KMS-11 (cell line): ENCODE measurements around the gene OR5AN1.

ENCODE experiments used
- H2AFZ ChIP-seq: fragments of 200-600 bp; sonication (generic); 2 replicates; pipeline ENCODE4 v1.6.1; 2016; ENCODE audit warnings: antibody characterized with exemption, mixed run types, low read depth
- H3K27ac ChIP-seq: fragments of 200-600 bp; sonication (generic); 2 replicates; pipeline ENCODE4 v1.6.1; 2016; ENCODE audit warnings: mild to moderate bottlenecking, mixed run types
- H3K27me3 ChIP-seq: fragments of 200-600 bp; sonication (generic); 2 replicates; pipeline ENCODE4 v1.6.1; 2017; ENCODE audit warnings: mild to moderate bottlenecking, low read depth, mixed run types, moderate library complexity; ENCODE audit not compliant: insufficient read depth
- H3K36me3 ChIP-seq: fragments of 200-600 bp; sonication (generic); 2 replicates; pipeline ENCODE4 v1.6.1; 2017; ENCODE audit warnings: mild to moderate bottlenecking, mixed run types; ENCODE audit not compliant: insufficient read depth
- H3K4me1 ChIP-seq: fragments of 200-600 bp; sonication (generic); 2 replicates; pipeline ENCODE4 v1.6.1; 2016; ENCODE audit warnings: mild to moderate bottlenecking, low read depth, mixed run types; ENCODE audit not compliant: poor library complexity, severe bottlenecking
- H3K4me2 ChIP-seq: fragments of 200-600 bp; sonication (generic); 2 replicates; pipeline ENCODE4 v1.7.0; 2016; ENCODE audit warnings: mild to moderate bottlenecking, mixed run types
- H3K4me3 ChIP-seq: fragments of 200-600 bp; sonication (generic); IDR thresholded peaks from 2 replicates; pipeline ENCODE4 v1.6.1; 2017; ENCODE audit warnings: low read depth, low read length, mixed read lengths; ENCODE audit not compliant: insufficient read depth
- H3K79me2 ChIP-seq: fragments of 200-600 bp; sonication (generic); 2 replicates; pipeline ENCODE4 v1.6.1; 2016; ENCODE audit warnings: low read depth, mixed run types; ENCODE audit not compliant: insufficient read depth
- H3K9ac ChIP-seq: fragments of 200-600 bp; sonication (generic); 2 replicates; pipeline ENCODE4 v1.6.1; 2016; ENCODE audit warnings: mild to moderate bottlenecking, mixed run types
- H4K20me1 ChIP-seq: fragments of 200-600 bp; sonication (generic); 2 replicates; pipeline ENCODE4 v1.6.1; 2016; ENCODE audit warnings: mild to moderate bottlenecking, mixed run types; ENCODE audit not compliant: insufficient read depth
- TF ChIP-seq, protein P1 (sequence below): fragments of 200-600 bp; sonication (generic); conservative IDR thresholded peaks from 2 replicates; pipeline ENCODE4 v1.6.1; 2017; ENCODE audit warnings: low read depth, mild to moderate bottlenecking, antibody characterized with exemption, low read length, moderate library complexity, mixed read lengths

OR5AN1 gene

DNA sequence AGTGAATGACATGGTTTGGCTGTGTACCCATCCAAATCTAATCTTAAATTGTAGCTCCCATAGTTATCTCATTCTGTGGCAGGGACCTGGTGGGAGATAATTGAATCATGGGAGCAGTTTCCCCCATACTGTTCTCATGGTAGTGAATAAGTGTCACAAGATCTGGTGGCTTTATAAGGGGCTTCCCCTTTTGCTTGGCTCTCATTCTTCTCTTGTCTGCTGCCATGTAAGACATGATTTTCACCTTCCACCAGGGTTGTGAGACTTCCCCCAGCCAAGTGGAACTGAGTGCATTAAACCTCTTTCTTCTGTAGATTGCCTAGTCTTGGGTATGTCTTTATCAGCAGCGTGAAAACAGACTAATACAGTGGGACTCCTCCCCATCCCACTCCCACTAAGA, 56.4 kb downstream of the OR5AN1 start:
- Histone ChIP-seq H3K79me2 (no peaks in the 10 kb centered on the region), H4K20me1 (no peaks in the 10 kb centered on the region), H3K4me1 (no peaks in the 10 kb centered on the region), H3K9ac (no peak overlapping the region), H3K27ac (no peak overlapping the region), H3K27me3 (no peaks in the 10 kb centered on the region), H3K4me2 (no peak overlapping the region), H3K4me3 (no peak overlapping the region), H2AFZ (no peak overlapping the region), H3K36me3 (no peaks in the 10 kb centered on the region)
- TF ChIP-seq, protein P1, sequence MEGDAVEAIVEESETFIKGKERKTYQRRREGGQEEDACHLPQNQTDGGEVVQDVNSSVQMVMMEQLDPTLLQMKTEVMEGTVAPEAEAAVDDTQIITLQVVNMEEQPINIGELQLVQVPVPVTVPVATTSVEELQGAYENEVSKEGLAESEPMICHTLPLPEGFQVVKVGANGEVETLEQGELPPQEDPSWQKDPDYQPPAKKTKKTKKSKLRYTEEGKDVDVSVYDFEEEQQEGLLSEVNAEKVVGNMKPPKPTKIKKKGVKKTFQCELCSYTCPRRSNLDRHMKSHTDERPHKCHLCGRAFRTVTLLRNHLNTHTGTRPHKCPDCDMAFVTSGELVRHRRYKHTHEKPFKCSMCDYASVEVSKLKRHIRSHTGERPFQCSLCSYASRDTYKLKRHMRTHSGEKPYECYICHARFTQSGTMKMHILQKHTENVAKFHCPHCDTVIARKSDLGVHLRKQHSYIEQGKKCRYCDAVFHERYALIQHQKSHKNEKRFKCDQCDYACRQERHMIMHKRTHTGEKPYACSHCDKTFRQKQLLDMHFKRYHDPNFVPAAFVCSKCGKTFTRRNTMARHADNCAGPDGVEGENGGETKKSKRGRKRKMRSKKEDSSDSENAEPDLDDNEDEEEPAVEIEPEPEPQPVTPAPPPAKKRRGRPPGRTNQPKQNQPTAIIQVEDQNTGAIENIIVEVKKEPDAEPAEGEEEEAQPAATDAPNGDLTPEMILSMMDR = no peak

DNA sequence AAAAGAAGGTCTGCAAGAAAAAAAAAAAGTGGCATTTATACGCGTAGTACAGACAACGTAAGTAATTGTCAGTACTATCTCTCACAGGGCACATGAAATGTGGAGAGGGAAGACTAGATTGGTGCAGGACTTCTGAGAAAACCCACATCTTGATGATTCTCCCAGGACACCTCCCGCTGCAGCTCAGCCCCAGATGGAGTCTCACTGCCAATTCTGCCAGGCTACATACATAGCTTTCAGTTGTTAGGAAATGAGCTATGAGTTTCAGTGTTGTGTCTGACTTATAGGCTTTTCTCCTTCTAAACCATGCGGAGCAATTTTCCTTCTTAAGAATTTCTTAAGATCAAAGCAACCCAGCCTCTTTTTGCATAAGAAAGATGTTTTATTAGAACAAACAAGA, 57.9 kb downstream of the OR5AN1 start:
- Histone ChIP-seq H3K36me3 (no peaks in the 10 kb centered on the region), H3K9ac (no peak overlapping the region), H2AFZ (no peak overlapping the region), H3K4me2 (no peak overlapping the region), H3K79me2 (no peaks in the 10 kb centered on the region), H3K4me1 (no peaks in the 10 kb centered on the region), H3K4me3 (no peak overlapping the region), H4K20me1 (no peaks in the 10 kb centered on the region), H3K27me3 (no peaks in the 10 kb centered on the region), H3K27ac (no peak overlapping the region)
- TF ChIP-seq, protein P1 = no peak

DNA sequence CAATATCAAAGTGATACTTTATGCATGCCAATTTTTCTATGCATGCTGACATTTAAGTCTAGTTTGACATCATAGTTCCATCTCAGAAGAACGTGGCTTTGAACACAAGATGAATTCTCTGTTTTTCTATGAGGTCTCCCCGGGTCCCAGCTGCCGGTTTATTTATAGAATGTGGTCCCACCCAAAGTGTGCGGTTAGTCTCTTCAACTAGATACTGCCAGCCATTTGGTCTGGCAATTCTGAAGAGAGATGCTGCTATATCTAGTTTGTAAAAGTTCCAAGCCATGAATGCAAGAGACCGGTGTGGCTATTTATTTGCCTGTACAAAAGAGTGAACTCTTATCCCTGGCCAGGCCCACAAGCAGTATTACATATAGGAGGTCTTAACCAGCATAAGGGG, 58.3 kb downstream of the OR5AN1 start:
- Histone ChIP-seq H3K4me3 (no peak overlapping the region), H3K9ac (no peak overlapping the region), H3K27ac (no peak overlapping the region), H3K4me2 (no peak overlapping the region), H2AFZ (no peak overlapping the region), H3K79me2 (no peaks in the 10 kb centered on the region), H4K20me1 (no peaks in the 10 kb centered on the region), H3K27me3 (no peaks in the 10 kb centered on the region), H3K36me3 (no peaks in the 10 kb centered on the region), H3K4me1 (no peaks in the 10 kb centered on the region)
- TF ChIP-seq, protein P1 = no peak

DNA sequence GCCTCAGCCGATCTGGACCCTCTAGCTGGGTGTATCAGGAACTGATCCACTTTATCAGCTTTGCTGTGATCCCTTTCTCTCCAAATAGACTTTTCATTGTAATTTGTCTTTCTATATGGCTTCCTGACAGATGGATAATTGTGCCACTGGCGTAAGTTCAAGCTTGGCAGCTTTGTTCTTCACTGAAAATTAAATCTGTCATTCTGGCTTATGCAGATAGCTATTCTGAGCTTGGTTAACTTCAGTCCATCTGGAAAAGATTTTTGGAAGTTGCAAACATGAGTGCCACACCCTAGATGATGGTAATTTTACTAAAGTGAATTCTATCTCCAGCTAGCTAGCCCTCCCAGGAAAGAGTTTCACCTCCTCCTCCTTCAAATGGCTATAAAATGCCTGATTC, 59.5 kb downstream of the OR5AN1 start:
- TF ChIP-seq, protein P1 = no peak
- Histone ChIP-seq H3K36me3 (no peaks in the 10 kb centered on the region), H4K20me1 (no peaks in the 10 kb centered on the region), H3K27ac (no peak overlapping the region), H3K4me2 (no peak overlapping the region), H3K4me3 (no peak overlapping the region), H3K9ac (no peak overlapping the region), H3K4me1 (no peaks in the 10 kb centered on the region), H3K27me3 (no peaks in the 10 kb centered on the region), H3K79me2 (no peaks in the 10 kb centered on the region), H2AFZ (no peak overlapping the region)
